Activated CD4-positive, alpha-beta T cell treated with anti-CD3 and anti-CD28 coated beads for 4 hours (primary cell): Measurements from ENCODE around the gene PON1.

Experiments
- DNase-seq, 2 donors: peaks; one replicate each; pipeline ENCODE4 v3.0.0-alpha.2; 2020

The PON1 gene

DNA sequence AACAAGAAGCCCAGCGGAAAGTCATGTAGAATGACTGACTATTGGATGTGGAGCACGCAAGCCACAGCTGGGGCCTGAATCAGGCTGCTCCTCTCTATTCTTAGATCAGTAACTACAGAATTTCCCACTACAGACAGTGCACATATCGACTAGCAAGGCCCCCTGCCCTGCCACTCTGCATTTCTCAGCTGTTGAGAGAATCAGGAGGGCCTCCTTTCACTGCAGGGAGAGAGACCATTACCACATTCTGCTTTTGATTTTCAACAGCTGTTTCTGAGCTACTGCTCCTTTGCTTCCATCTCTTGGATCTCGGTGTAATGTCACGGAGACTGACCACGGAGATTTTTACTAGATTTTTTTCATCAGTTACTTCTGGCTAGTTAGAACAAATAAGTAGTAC is 73.8 kb downstream of the PON1 start:
- no peak for DNase-seq
